ENCODE data around the gene ZC3HAV1. TPM values are rescaled to one million over a fixed set of nuclear protein-coding genes. Genes with fewer than 3 reads are reported as not detected.
A peak's percentile ranks its signal among the peaks of the same experiment; 100 is the strongest.

Gene ZC3HAV1
- total and polyA plus RNA-seq, 9 of the 15 experiments (the other 6 are each of a cell fraction or from before 2014, with no cell fraction given): 11.9 to 40.5 (median 23.9) TPM

DNA sequence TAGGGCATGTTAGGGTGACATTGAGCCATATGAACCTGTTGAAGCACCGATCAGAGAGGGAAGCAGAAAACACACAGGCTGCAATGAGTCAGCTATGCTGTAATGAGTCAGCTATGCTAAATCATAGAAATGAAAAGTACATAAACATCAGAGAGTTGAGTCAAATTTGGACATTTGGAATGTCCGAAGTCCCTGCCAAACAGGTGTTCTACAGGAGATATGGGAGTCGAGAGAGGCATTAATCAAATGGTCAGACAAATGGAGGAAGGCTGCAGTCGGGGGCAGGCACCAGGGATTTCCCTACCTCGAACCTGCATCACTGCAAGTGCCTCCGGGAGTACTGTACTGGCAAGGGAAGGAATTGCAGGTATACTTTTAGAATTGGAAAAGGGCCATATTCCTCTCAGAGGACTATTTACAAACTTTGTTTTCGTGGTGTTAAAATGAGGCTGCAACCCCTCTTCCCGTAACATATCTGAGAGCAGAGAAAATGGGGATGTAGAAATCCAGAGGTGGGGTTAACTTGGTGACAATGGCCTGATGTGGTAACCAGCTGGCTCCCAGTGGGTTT is 8.8 kb upstream of the ZC3HAV1 start (continued):
- TF ChIP-seq, protein P1, sequence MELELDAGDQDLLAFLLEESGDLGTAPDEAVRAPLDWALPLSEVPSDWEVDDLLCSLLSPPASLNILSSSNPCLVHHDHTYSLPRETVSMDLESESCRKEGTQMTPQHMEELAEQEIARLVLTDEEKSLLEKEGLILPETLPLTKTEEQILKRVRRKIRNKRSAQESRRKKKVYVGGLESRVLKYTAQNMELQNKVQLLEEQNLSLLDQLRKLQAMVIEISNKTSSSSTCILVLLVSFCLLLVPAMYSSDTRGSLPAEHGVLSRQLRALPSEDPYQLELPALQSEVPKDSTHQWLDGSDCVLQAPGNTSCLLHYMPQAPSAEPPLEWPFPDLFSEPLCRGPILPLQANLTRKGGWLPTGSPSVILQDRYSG (tag; conservative IDR thresholded peaks at IDR 0.05; ENCODE audit: low read depth): no peak; the same call in 1 of the 2 replicates
- TF ChIP-seq ZNF699 (CRISPR knock-in tag; IDR thresholded peaks at IDR 0.05; ENCODE audit: insufficient replicate concordance) (peak; percentile 41), YBX1 (IDR thresholded peaks at IDR 0.05) (no peak), MTA1 (IDR thresholded peaks at IDR 0.05; ENCODE audit: borderline replicate concordance) (peak; percentile 75; the same call in 1 of the 2 replicates), ZNF146 (CRISPR knock-in tag; IDR thresholded peaks at IDR 0.05; ENCODE audit: unreplicated experiment) (no peak), FOXM1 (IDR thresholded peaks at IDR 0.05; ENCODE audit: low read depth) (peak; percentile 64; the same call in 1 of the 2 replicates), FOXM1 (CRISPR knock-in tag; IDR thresholded peaks at IDR 0.05; ENCODE audit: low read depth) (no peak), PCBP1 (IDR thresholded peaks at IDR 0.05; ENCODE audit: low read depth, low read length, poor library complexity, severe bottlenecking) (no peak), GABPA (tag; conservative IDR thresholded peaks at IDR 0.05; ENCODE audit: low read depth) (no peak), GTF2E2 (tag; IDR thresholded peaks at IDR 0.05) (no peak; the same call in 1 of the 2 replicates), EWSR1 (IDR thresholded peaks at IDR 0.05; ENCODE audit: borderline replicate concordance, low read depth, partially characterized antibody) (no peak), JUNB (CRISPR knock-in tag; conservative IDR thresholded peaks at IDR 0.05) (no peak; the same call in 1 of the 2 replicates), ZNF324 (CRISPR knock-in tag; IDR thresholded peaks at IDR 0.05) (peak; percentile 32; the same call in 1 of the 2 replicates), SOX6 (IDR thresholded peaks at IDR 0.05) (peak; percentile 90), HCFC1 (IDR thresholded peaks at IDR 0.05; ENCODE audit: low read depth, low read length) (no peak), SRSF7 (optimal IDR thresholded peaks at IDR 0.05; ENCODE audit: low read depth, low read length) (no peak), HNRNPL (IDR thresholded peaks at IDR 0.05; ENCODE audit: low read depth, low read length) (no peak)
- TF ChIP-seq, protein P2, sequence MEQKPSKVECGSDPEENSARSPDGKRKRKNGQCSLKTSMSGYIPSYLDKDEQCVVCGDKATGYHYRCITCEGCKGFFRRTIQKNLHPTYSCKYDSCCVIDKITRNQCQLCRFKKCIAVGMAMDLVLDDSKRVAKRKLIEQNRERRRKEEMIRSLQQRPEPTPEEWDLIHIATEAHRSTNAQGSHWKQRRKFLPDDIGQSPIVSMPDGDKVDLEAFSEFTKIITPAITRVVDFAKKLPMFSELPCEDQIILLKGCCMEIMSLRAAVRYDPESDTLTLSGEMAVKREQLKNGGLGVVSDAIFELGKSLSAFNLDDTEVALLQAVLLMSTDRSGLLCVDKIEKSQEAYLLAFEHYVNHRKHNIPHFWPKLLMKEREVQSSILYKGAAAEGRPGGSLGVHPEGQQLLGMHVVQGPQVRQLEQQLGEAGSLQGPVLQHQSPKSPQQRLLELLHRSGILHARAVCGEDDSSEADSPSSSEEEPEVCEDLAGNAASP (IDR thresholded peaks at IDR 0.05): no peak
- TF ChIP-seq, protein P3, sequence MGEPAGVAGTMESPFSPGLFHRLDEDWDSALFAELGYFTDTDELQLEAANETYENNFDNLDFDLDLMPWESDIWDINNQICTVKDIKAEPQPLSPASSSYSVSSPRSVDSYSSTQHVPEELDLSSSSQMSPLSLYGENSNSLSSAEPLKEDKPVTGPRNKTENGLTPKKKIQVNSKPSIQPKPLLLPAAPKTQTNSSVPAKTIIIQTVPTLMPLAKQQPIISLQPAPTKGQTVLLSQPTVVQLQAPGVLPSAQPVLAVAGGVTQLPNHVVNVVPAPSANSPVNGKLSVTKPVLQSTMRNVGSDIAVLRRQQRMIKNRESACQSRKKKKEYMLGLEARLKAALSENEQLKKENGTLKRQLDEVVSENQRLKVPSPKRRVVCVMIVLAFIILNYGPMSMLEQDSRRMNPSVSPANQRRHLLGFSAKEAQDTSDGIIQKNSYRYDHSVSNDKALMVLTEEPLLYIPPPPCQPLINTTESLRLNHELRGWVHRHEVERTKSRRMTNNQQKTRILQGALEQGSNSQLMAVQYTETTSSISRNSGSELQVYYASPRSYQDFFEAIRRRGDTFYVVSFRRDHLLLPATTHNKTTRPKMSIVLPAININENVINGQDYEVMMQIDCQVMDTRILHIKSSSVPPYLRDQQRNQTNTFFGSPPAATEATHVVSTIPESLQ (CRISPR knock-in tag; IDR thresholded peaks at IDR 0.05): no peak
- TF ChIP-seq, protein P4, sequence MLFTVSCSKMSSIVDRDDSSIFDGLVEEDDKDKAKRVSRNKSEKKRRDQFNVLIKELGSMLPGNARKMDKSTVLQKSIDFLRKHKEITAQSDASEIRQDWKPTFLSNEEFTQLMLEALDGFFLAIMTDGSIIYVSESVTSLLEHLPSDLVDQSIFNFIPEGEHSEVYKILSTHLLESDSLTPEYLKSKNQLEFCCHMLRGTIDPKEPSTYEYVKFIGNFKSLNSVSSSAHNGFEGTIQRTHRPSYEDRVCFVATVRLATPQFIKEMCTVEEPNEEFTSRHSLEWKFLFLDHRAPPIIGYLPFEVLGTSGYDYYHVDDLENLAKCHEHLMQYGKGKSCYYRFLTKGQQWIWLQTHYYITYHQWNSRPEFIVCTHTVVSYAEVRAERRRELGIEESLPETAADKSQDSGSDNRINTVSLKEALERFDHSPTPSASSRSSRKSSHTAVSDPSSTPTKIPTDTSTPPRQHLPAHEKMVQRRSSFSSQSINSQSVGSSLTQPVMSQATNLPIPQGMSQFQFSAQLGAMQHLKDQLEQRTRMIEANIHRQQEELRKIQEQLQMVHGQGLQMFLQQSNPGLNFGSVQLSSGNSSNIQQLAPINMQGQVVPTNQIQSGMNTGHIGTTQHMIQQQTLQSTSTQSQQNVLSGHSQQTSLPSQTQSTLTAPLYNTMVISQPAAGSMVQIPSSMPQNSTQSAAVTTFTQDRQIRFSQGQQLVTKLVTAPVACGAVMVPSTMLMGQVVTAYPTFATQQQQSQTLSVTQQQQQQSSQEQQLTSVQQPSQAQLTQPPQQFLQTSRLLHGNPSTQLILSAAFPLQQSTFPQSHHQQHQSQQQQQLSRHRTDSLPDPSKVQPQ (CRISPR knock-in tag; IDR thresholded peaks at IDR 0.05; ENCODE audit: borderline replicate concordance): no peak
- TF ChIP-seq, protein P5, sequence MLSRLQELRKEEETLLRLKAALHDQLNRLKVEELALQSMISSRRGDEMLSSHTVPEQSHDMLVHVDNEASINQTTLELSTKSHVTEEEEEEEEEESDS (CRISPR knock-in tag; IDR thresholded peaks at IDR 0.05): no peak

Measured in K562 (cell line).